ENCODE results near the gene PHACTR2.

GRCh38 chr6:143682805-143683204 lies 5.0 kb downstream of the PHACTR2 start:
- TF ChIP-seq, protein P1, sequence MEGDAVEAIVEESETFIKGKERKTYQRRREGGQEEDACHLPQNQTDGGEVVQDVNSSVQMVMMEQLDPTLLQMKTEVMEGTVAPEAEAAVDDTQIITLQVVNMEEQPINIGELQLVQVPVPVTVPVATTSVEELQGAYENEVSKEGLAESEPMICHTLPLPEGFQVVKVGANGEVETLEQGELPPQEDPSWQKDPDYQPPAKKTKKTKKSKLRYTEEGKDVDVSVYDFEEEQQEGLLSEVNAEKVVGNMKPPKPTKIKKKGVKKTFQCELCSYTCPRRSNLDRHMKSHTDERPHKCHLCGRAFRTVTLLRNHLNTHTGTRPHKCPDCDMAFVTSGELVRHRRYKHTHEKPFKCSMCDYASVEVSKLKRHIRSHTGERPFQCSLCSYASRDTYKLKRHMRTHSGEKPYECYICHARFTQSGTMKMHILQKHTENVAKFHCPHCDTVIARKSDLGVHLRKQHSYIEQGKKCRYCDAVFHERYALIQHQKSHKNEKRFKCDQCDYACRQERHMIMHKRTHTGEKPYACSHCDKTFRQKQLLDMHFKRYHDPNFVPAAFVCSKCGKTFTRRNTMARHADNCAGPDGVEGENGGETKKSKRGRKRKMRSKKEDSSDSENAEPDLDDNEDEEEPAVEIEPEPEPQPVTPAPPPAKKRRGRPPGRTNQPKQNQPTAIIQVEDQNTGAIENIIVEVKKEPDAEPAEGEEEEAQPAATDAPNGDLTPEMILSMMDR (IDR thresholded peaks at IDR 0.05) = no peak
- TF ChIP-seq POLR2A (IDR thresholded peaks at IDR 0.05) = no peak

Measured in heart left ventricle (tissue), 13 donors.